Activated CD8-positive, alpha-beta memory T cell treated with anti-CD3 and anti-CD28 coated beads, Interleukin-2, amount 50 U/mL, for 24 hours (primary cell): ENCODE measurements around the gene HOXD4.

Source experiments
- DNase-seq: peaks from one replicate; pipeline ENCODE4 v3.0.0-alpha.2; 2020; ENCODE audit errors: extremely low read depth

Gene HOXD4

DNA sequence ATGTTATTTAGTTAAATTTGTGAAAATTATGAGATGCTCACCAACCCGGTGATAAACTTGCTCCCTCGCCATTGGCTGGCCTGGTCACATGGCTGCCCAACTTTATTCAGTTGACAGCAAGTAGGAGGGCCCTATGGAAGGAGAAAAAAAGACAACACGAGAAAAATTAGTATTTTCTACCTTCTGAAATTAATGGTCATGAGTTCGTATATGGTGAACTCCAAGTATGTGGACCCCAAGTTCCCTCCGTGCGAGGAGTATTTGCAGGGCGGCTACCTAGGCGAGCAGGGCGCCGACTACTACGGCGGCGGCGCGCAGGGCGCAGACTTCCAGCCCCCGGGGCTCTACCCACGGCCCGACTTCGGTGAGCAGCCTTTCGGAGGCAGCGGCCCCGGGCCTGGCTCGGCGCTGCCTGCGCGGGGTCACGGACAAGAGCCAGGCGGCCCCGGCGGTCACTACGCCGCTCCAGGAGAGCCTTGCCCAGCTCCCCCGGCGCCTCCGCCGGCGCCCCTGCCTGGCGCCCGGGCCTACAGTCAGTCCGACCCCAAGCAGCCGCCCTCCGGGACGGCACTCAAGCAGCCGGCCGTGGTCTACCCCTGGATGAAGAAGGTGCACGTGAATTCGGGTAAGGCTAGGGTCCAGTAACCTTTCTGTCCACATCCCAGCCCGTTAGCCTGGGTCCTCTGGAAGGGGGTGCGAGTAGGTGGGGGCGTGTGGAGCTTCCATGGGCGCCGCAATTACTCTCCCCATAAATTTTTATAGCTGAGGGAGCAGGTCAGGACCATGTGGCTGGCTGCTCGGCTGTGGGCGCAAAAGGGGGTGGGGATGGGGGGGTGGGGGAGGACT, at the start of gene HOXD4:
Gene HOXD4, plus strand, starts transcription at position 109 of the 846 bp plus-strand sequence. Its CDS starts 84 bp downstream, at position 193.
- no peak for DNase-seq

- no peak for DNase-seq
Observed at GRCh38 chr2:176101842-176102241, 49.5 kb upstream of the HOXD4 start.

DNA sequence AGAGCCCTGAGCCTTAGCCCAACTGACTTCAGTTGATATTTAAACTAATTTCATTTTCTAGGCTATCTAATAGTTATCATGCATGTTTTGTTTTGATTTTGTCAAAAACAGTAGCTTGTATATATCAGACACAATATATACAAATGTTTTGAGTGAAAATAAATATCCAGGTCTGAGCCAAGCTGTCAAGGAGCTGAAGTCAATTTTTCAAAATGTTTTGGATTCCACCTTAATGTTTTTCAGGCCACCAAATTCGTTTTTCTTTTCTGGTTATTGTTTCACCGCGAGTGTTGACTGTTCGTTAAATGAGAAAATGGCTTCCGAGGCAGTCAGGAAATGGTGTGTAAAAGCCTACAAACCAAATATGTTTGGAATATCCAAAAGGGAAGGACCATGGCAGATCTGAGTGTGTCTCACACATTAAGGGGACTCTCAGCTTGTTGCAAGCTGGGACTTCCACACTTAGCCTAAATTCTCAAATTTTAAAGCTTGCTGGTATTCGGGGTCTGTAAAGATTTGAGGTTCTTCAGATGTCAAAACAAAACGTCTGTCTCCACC, 49.0 kb upstream of the HOXD4 start:
- DNase-seq = no peak

- no peak for DNase-seq
Observed at GRCh38 chr2:176103194-176103593, 48.2 kb upstream of the HOXD4 start.

DNA sequence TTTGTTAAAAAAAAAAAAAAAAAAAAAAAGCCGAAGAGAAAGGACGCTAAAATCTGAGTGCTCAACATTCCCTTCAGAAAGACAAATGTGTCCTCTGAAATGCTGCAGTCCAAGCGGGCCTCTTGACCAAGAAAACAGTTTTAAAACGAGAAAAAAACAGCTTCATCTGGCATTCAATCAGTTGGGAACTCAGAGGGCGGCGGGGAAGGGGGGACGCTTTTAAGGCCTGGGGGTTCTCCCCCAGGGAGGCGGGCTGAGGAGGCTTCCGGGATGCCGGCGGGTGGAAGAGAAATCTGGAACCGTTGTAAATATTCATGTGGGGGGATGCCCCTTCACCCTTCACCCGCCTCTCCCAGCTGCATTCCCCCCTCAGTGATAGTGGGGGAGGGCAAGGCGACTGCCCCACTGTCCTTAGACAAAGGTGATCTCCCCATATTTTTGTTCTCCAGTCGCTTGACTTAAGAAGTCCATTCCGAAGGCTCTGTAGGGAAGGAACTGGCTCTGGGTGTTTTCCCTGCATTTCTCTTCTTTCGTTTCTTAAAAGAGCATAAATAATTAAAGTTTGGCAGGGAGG, 47.5 kb upstream of the HOXD4 start:
- no peak for DNase-seq

- no peak for DNase-seq
Observed at GRCh38 chr2:176104316-176105077, 46.9 kb upstream of the HOXD4 start.

DNA sequence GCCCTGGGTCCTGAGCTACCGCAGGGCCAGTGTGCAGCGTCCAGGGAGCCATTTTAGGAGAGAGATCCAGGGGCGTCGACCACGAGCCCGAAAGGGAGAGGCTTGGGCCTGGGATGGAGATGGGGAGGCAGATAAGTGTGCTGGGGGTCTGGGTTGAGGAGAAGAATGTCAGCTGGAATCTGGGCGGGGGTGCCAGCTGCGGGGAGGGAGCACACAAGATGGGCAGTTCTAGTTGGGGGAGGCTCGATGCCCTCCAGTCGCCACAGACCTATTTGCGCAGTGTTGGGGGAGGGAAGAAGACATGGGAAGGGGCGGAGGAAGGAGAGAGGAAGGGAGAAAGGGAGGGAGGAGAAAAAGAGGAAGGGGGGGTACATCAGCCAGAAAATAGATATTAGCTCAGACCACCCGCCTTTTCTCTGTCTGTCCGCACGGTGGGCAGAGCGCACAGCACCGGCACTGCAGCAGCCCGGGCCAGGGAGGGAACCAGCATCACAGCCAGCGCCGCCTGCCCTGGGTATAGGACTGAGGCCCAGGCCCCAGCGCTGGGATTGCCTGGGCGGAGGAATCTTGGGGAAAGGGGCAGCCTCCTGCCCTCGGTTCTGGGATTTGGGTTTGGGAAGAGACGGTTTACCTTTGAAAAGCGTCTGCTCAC, 46.1 kb upstream of the HOXD4 start:
- no peak for DNase-seq

- DNase-seq = no peak
Observed at GRCh38 chr2:176105730-176106580, 45.4 kb upstream of the HOXD4 start.

DNA sequence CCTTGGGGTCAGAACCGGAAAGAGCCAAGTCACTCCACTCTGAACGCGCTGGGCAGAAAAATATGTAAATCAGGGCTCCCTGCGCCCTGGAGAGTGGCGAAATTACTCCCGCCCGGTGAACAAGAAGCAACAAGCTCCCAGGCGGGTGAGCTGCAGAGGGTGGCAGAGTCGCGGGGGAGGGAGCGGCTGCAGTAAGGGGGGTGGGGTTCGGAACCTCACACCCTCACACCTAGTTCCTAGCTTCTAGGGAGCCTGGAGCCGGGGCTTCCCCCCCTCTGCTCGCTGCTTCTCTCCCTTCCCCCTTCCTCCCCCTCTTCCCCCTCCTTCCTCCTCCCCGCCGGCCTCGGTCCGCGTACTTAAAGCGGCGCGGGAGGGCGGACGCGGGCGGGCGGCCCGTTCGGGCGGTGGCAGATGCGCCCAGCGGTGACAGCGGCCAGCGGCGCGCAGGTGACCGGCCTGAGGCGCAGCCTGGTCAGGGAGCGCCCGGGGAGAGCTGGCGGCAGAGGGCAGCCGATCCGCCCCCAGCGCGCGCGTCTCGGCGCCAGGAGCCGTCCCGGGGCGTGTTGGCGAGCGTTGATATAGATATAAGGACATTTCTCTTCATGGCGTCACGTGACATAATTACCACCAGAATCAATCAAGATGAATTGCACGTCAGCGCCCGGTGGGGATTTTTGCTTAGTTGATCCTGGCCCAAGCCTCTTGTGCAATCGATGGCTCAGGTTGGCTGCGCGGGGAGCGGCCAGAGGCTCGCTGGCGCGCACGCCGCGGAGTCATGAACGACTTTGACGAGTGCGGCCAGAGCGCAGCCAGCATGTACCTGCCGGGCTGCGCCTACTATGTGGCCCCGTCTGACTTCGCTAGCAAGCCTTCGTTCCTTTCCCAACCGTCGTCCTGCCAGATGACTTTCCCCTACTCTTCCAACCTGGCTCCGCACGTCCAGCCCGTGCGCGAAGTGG, 44.5 kb upstream of the HOXD4 start, which contains the start of gene HOXD11:
Gene HOXD11, plus strand, starts transcription at position 700 of the 959 bp plus-strand sequence. Its CDS starts 76 bp downstream, at position 776.
- no peak for DNase-seq

- DNase-seq = no peak
Observed at GRCh38 chr2:176107731-176108181, 43.6 kb upstream of the HOXD4 start.

GRCh38 chr2:176109192-176109901, 42.0 kb upstream of the HOXD4 start:
- DNase-seq = no peak

- DNase-seq = no peak
Observed at GRCh38 chr2:176109946-176110345, 41.4 kb upstream of the HOXD4 start.

GRCh38 chr2:176110415-176111308, 40.7 kb upstream of the HOXD4 start:
- DNase-seq = no peak

GRCh38 chr2:176111309-176111663, 40.1 kb upstream of the HOXD4 start:
- DNase-seq = no peak

DNA sequence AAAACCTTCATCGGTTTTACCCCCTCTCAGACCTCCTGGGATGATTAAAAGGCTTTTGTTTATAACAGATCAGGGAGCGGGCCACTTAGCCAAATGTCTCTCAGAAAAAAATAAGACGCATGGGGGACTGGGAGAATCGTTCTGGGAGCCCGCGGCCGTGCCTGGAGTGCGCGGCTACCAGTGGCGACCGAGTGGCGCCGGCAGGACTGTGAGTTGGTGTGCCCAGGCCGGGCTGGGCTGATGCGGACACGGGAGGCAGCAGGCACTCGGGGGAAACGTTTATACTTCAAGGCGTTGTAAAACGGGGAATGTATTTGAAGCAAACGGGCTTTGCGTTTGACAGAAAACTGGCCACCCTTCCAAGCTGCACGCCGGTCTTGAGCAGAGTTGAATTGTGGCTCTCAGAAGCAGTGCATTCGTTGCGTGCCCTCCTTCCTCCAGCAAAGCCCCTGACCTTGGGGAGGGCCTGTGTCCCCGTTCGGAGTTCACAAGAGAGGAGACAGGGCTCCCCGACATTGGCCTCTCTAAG, 39.4 kb upstream of the HOXD4 start:
- no peak for DNase-seq

GRCh38 chr2:176112375-176113302, 38.7 kb upstream of the HOXD4 start:
- no peak for DNase-seq
